K562 (cell line): Measurements from ENCODE around the gene IRF2BP2. TPM values are rescaled to one million over a fixed set of nuclear protein-coding genes. Genes with fewer than 3 reads are reported as not detected.

Experiments
- ILK ChIP-seq: fragments of 450-650 bp; IDR thresholded peaks from 2 replicates; pipeline ENCODE4 v1.6.1; 2016; ENCODE audit warnings: missing genetic modification characterization, low read depth, mild to moderate bottlenecking, missing compliant biosample characterization, moderate library complexity, borderline replicate concordance
- MCM7 ChIP-seq, 2 experiments: fragments of 450-650 bp; IDR thresholded peaks; 2 replicates each; pipeline ENCODE4 v1.6.1; 2016 to 2018
- MEIS2 ChIP-seq: fragments of 450-650 bp; IDR thresholded peaks from 2 replicates; pipeline ENCODE4 v1.6.1; 2014; ENCODE audit warnings: mild to moderate bottlenecking; ENCODE audit not compliant: partially characterized antibody
- PHF8 ChIP-seq: fragments of 200-600 bp; sonication (generic); IDR thresholded peaks from 2 replicates; pipeline ENCODE4 v1.6.1; 2012; ENCODE audit warnings: mixed run types, mild to moderate bottlenecking, inconsistent platforms, low read length, moderate library complexity, borderline replicate concordance
- POLR2AphosphoS2 ChIP-seq: IDR thresholded peaks from 2 replicates; pipeline ENCODE4 v1.6.1; 2012; ENCODE audit warnings: low read length, improper control_type of control experiment
- RBM25 ChIP-seq: fragments of 200-400 bp; formaldehyde crosslinking; IDR thresholded peaks from 2 replicates; pipeline ENCODE4 v1.6.1; 2018; ENCODE audit warnings: low read length, low read depth, moderate library complexity; ENCODE audit not compliant: severe bottlenecking
- SNIP1 ChIP-seq: fragments of 450-650 bp; IDR thresholded peaks from 2 replicates; pipeline ENCODE4 v1.7.1; 2017; ENCODE audit warnings: low read depth, mild to moderate bottlenecking
- SOX6 ChIP-seq: fragments of 450-650 bp; IDR thresholded peaks from 2 replicates; pipeline ENCODE4 v1.6.1; 2014; ENCODE audit warnings: mild to moderate bottlenecking
- THRAP3 ChIP-seq: fragments of 450-650 bp; IDR thresholded peaks from 2 replicates; pipeline ENCODE4 v1.6.1; 2016; ENCODE audit warnings: mild to moderate bottlenecking, inconsistent platforms, borderline replicate concordance
- UBTF ChIP-seq, 2 experiments: IDR thresholded peaks; 2 replicates each; pipeline ENCODE4 v1.6.1; 2012; ENCODE audit warnings: improper control_type of control experiment in 2 of 2, low read depth in 2 of 2, low read length in 2 of 2, borderline replicate concordance in 1 of 2
- ZBTB1 ChIP-seq: sonication (generic); formaldehyde crosslinking; IDR thresholded peaks from 2 replicates; pipeline ENCODE4 v1.8.1; 2023; ENCODE audit warnings: missing genetic modification reagents, low read depth, mild to moderate bottlenecking, borderline replicate concordance
- ZNF133 ChIP-seq: fragments of 250-450 bp; sonication (Bioruptor Pico); IDR thresholded peaks from 2 replicates; pipeline ENCODE4 v1.4.0; 2020; ENCODE audit warnings: mild to moderate bottlenecking
- ZNF583 ChIP-seq: fragments of 250-450 bp; sonication (Bioruptor Pico); IDR thresholded peaks from 2 replicates; pipeline ENCODE4 v1.4.0; 2020
- ZNF740 ChIP-seq, 3 experiments: fragments of 200-800 bp in 1 of 3; sonication (Bioruptor generic) in 1 of 3; sonication (generic) in 1 of 3; formaldehyde crosslinking in 1 of 3; IDR thresholded peaks; 2 replicates each; pipeline versions ENCODE4 v1.6.1 to v1.8.0; 2016 to 2022; ENCODE audit warnings: mild to moderate bottlenecking in 2 of 3, missing compliant biosample characterization in 2 of 3, missing genetic modification characterization in 2 of 3, missing genetic modification reagents in 1 of 3
- polyA plus RNA-seq, 8 experiments: library from polyadenylated mRNA; depleted of rRNA in 4 of 8; stranded (reverse) in 5 of 8; unstranded in 3 of 8; fragments of >200 nt; fragmentation: Nextera tagmentation in 2 of 8; fragmentation: Illumina TruSeq in 1 of 8; extraction: Ambion mirVana in 2 of 8; extraction: Trizol in 1 of 8; gene quantifications; 2 replicates each; pipeline versions ENCODE4 v1.2.1 to v1.2.3, GENCODE V29; 2011 to 2014; ENCODE audit warnings: inconsistent platforms in 1 of 8, missing spikeins in 1 of 8
- total RNA-seq, 7 experiments: library from RNA; depleted of rRNA in 6 of 7; stranded (reverse); fragments of >200 nt in 6 of 7; fragmentation: Illumina TruSeq in 2 of 7; extraction: Trizol in 2 of 7; gene quantifications; 2 replicates each; pipeline versions ENCODE4 v1.2.1 to v1.2.3, GENCODE V29; 2011 to 2021; ENCODE audit warnings: low replicate concordance in 1 of 7
- TF ChIP-seq, protein P1 (sequence below), 2 experiments: fragments of 450-650 bp in 1 of 2; sonication (generic) in 1 of 2; formaldehyde crosslinking; conservative IDR thresholded peaks; 2 replicates each; pipeline versions ENCODE4 v1.4.0 to v1.8.1; 2020 to 2022; ENCODE audit warnings: mild to moderate bottlenecking in 1 of 2, missing genetic modification reagents in 1 of 2
- TF ChIP-seq, protein P2 (sequence below): sonication (generic); formaldehyde crosslinking; IDR thresholded peaks from 2 replicates; pipeline ENCODE4 v1.8.0; 2022; ENCODE audit warnings: missing genetic modification reagents, mild to moderate bottlenecking, moderate library complexity, borderline replicate concordance

Gene IRF2BP2
- total and polyA plus RNA-seq, 9 of the 15 experiments (the other 6 are each of a cell fraction or from before 2014, with no cell fraction given) = 7.7 to 68.6 (median 22.1) TPM

- peak; percentile 48; the same call in 1 of the 2 replicates for TF ChIP-seq POLR2AphosphoS2
- TF ChIP-seq, protein P1, sequence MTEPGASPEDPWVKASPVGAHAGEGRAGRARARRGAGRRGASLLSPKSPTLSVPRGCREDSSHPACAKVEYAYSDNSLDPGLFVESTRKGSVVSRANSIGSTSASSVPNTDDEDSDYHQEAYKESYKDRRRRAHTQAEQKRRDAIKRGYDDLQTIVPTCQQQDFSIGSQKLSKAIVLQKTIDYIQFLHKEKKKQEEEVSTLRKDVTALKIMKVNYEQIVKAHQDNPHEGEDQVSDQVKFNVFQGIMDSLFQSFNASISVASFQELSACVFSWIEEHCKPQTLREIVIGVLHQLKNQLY (CRISPR knock-in tag; conservative IDR thresholded peaks at IDR 0.05) = no peak
- peak; percentile 34 for TF ChIP-seq MEIS2
- TF ChIP-seq ZNF740 (CRISPR knock-in tag; IDR thresholded peaks at IDR 0.05) = no peak
- no peak for TF ChIP-seq ZNF740 (tag; IDR thresholded peaks at IDR 0.05)
- no peak for TF ChIP-seq SNIP1
- TF ChIP-seq, protein P2, sequence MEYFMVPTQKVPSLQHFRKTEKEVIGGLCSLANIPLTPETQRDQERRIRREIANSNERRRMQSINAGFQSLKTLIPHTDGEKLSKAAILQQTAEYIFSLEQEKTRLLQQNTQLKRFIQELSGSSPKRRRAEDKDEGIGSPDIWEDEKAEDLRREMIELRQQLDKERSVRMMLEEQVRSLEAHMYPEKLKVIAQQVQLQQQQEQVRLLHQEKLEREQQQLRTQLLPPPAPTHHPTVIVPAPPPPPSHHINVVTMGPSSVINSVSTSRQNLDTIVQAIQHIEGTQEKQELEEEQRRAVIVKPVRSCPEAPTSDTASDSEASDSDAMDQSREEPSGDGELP (CRISPR knock-in tag) = peak; percentile 82
- peak; percentile 8 for TF ChIP-seq RBM25
- peak; percentile 70; the same call in 1 of the 2 replicates for TF ChIP-seq ZBTB1 (CRISPR knock-in tag)
- TF ChIP-seq THRAP3 = no peak
- TF ChIP-seq UBTF (IDR thresholded peaks at IDR 0.05; ENCODE audit: borderline replicate concordance in 1 of 2, low read depth in 2 of 2, low read length in 2 of 2) = 0 out of 4 replicates have a peak, but pooled peaks of 1 of the 2 experiments have one; percentile 21
- no peak for TF ChIP-seq MCM7 (IDR thresholded peaks at IDR 0.05)
- TF ChIP-seq ZNF583 = peak; percentile 71; the same call in 1 of the 2 replicates
- no peak for TF ChIP-seq ZNF133 (CRISPR knock-in tag)
- peak; percentile 35; the same call in 1 of the 2 replicates for TF ChIP-seq SOX6
- TF ChIP-seq PHF8 = peak; percentile 68; the same call in 1 of the 2 replicates
- TF ChIP-seq ILK (tag) = no peak
Measured at GRCh38 chr1:234599617-234600417, 10.2 kb downstream of the IRF2BP2 start (continued).
